Mucosa of descending colon (tissue), 3 donors: ENCODE measurements around the gene LRRN3. TPM values are rescaled to one million over a fixed set of nuclear protein-coding genes. Genes with fewer than 3 reads are reported as not detected.

Experiments used
- ATAC-seq: fragments of 200-7000 bp; cut with Tn5 transposase; one replicate; pipeline ENCODE4 v1.9.1; 2020; ENCODE audit warnings: mild to moderate bottlenecking, moderate library complexity
- DNase-seq, 3 donors: peaks; one replicate each; pipeline ENCODE4 v3.0.0-alpha.2; 2020
- H3K36me3 ChIP-seq: fragments of 200-600 bp; one replicate; pipeline ENCODE4 v1.8.0; 2021; ENCODE audit warnings: low read depth, mild to moderate bottlenecking
- H3K4me1 ChIP-seq: fragments of 200-600 bp; one replicate; pipeline ENCODE4 v1.8.0; 2021; ENCODE audit warnings: low read depth, mild to moderate bottlenecking
- H3K4me3 ChIP-seq: fragments of 200-600 bp; one replicate; pipeline ENCODE4 v1.8.0; 2021; ENCODE audit warnings: mild to moderate bottlenecking
- H3K9me3 ChIP-seq: fragments of 200-600 bp; one replicate; pipeline ENCODE4 v1.8.0; 2021; ENCODE audit warnings: mild to moderate bottlenecking
- CTCF ChIP-seq: fragments of 200-600 bp; IDR thresholded peaks from one replicate; pipeline ENCODE4 v1.8.0; 2022; ENCODE audit warnings: antibody characterized with exemption, mild to moderate bottlenecking
- intact Hi-C, 2 donors: fragments of 100-400 bp; cut with DNase I in 1 of 2; cut with micrococcal nuclease in 1 of 2; formaldehyde crosslinking; loops; one replicate each; pipeline versions ENCODE4 v1.11.0 to v1.11.1; 2022; cut with DNase I, micrococcal nuclease
- total RNA-seq, 3 donors: library from RNA; stranded (reverse); fragmentation: NEBNext Ultra II Directional in 2 of 3; extraction: Animal tissue kit (Norgen Biotek cat#: 25700) in 2 of 3; gene quantifications; one replicate each; pipeline versions ENCODE4 v1.2.1 to v1.2.4, GENCODE V29; 2021 to 2023
- donor health status: DM: no; HTN: no; CAD: no; lungs with moderate emphysema.
- donor health status: DM: no; HTN: no; CAD: no.
- donor health status: DM: no; HTN: yes; CAD: no.

LRRN3 gene
- total RNA-seq, 3 donors from 2014 or later: 0.29 to 0.80 (median 0.73) TPM

- ATAC-seq (no peak), DNase-seq (no peak)
- no peaks in the 10 kb centered on the region for H3K4me1 ChIP-seq
- no peaks in the 10 kb centered on the region for H3K9me3 ChIP-seq
- no peaks in the 10 kb centered on the region for H3K36me3 ChIP-seq
- H3K4me3 ChIP-seq: no peak overlapping the region
- TF ChIP-seq CTCF: no peak
- intact Hi-C loops: no loop called here
Observed at GRCh38 chr7:111077001-111077400, 13.9 kb upstream of the LRRN3 start.

GRCh38 chr7:111080495-111081105, 10.3 kb upstream of the LRRN3 start:
- DNase-seq (no peak), ATAC-seq (no peak)
- intact Hi-C loops: no loop called here
- Histone ChIP-seq H3K4me3 (no peak overlapping the region), H3K4me1 (no peaks in the 10 kb centered on the region), H3K9me3 (no peaks in the 10 kb centered on the region), H3K36me3 (no peaks in the 10 kb centered on the region)
- no peak for TF ChIP-seq CTCF

GRCh38 chr7:111081546-111082267, 9.2 kb upstream of the LRRN3 start:
- Histone ChIP-seq H3K36me3 (no peaks in the 10 kb centered on the region), H3K9me3 (no peaks in the 10 kb centered on the region), H3K4me1 (no peaks in the 10 kb centered on the region), H3K4me3 (no peak overlapping the region)
- ATAC-seq: peak; percentile 33
- intact Hi-C loops: no loop called here
- DNase-seq: no peak
- TF ChIP-seq CTCF: no peak

GRCh38 chr7:111082351-111082750, 8.6 kb upstream of the LRRN3 start:
- no peaks in the 10 kb centered on the region for H3K9me3 ChIP-seq
- H3K36me3 ChIP-seq: no peaks in the 10 kb centered on the region
- H3K4me3 ChIP-seq: no peak overlapping the region
- TF ChIP-seq CTCF: no peak
- no peaks in the 10 kb centered on the region for H3K4me1 ChIP-seq
- intact Hi-C loops: no loop called here
- ATAC-seq (no peak), DNase-seq (no peak)

GRCh38 chr7:111083413-111083812, 7.5 kb upstream of the LRRN3 start:
- TF ChIP-seq CTCF: no peak
- intact Hi-C loops: no loop called here
- no peaks in the 10 kb centered on the region for H3K9me3 ChIP-seq
- DNase-seq (peak in 1 of 3 donors; percentile 24), ATAC-seq (peak; percentile 89)
- no peak overlapping the region for H3K4me3 ChIP-seq
- H3K4me1 ChIP-seq: no peaks in the 10 kb centered on the region
- no peaks in the 10 kb centered on the region for H3K36me3 ChIP-seq
